Lung (tissue), 12 donors: Measurements from ENCODE around the gene BCL2L11. TPM values are rescaled to one million over a fixed set of nuclear protein-coding genes. Genes with fewer than 3 reads are reported as not detected.

ENCODE experiments used
- ATAC-seq: fragments of 200-7000 bp; cut with Tn5 transposase; one replicate; pipeline ENCODE4 v1.9.1; 2020; ENCODE audit warnings: moderate number of reproducible peaks; ENCODE audit not compliant: insufficient read depth, low FRiP score
- DNase-seq, 3 donors: peaks; one replicate each; pipeline ENCODE4 v3.0.0-alpha.2; 2013 to 2017
- H3K27ac ChIP-seq, 2 donors: one replicate each; pipeline ENCODE4 v1.5.1; 2013; ENCODE audit warnings: mild to moderate bottlenecking in 2 of 2, moderate library complexity in 2 of 2, control low read depth in 1 of 2, inconsistent platforms in 1 of 2, low read depth in 1 of 2, low read length in 1 of 2
- H3K27me3 ChIP-seq, 3 donors: one replicate each; pipeline ENCODE4 v1.5.1; 2013; ENCODE audit warnings: low read length in 2 of 3; ENCODE audit not compliant: control insufficient read depth in 3 of 3, insufficient read depth in 3 of 3
- H3K36me3 ChIP-seq, 4 donors: one replicate each; pipeline ENCODE4 v1.5.1; 2013; ENCODE audit warnings: low read length in 4 of 4, mild to moderate bottlenecking in 1 of 4, moderate library complexity in 1 of 4; ENCODE audit not compliant: control insufficient read depth in 4 of 4, insufficient read depth in 4 of 4
- H3K4me1 ChIP-seq, 5 donors: one replicate each; pipeline ENCODE4 v1.5.1; 2013; ENCODE audit warnings: low read length in 5 of 5, mild to moderate bottlenecking in 2 of 5, moderate library complexity in 1 of 5; ENCODE audit not compliant: control insufficient read depth in 5 of 5, insufficient read depth in 5 of 5
- H3K4me3 ChIP-seq: one replicate; pipeline ENCODE4 v1.5.1; 2013; ENCODE audit warnings: mild to moderate bottlenecking, control low read depth, moderate library complexity
- H3K9ac ChIP-seq, 2 donors: one replicate each; pipeline ENCODE4 v1.5.1; 2013; ENCODE audit warnings: low read length in 2 of 2, control low read depth in 1 of 2; ENCODE audit not compliant: insufficient read depth in 1 of 2
- H3K9me3 ChIP-seq, 4 donors: one replicate each; pipeline ENCODE4 v1.5.1; 2013; ENCODE audit warnings: low read length in 3 of 4, mild to moderate bottlenecking in 1 of 4, moderate library complexity in 1 of 4; ENCODE audit not compliant: control insufficient read depth in 4 of 4, insufficient read depth in 3 of 4
- CTCF ChIP-seq: IDR thresholded peaks from 2 replicates; pipeline ENCODE4 v1.5.1; 2012; ENCODE audit warnings: mild to moderate bottlenecking; ENCODE audit errors: control extremely low read depth, extremely low read depth
- WGBS, 2 donors: extraction: QIAGEN DNeasy Blood & Tissue Kit; methylation state at CpG; one replicate each; pipeline ENCODE4 v1.1.7; 2013; 5-methylcytosine and 5-hydroxymethylcytosine counted together
- polyA plus RNA-seq, 2 donors: library from polyadenylated mRNA; stranded (reverse); fragments of 200-250 nt; gene quantifications; one replicate each; pipeline ENCODE4 v1.2.1, GENCODE V29; 2013
- total RNA-seq, 2 donors: library from RNA; depleted of rRNA in 1 of 2; stranded (reverse); fragments of >200 nt in 1 of 2; gene quantifications; one replicate each; pipeline ENCODE4 v1.2.1, GENCODE V29; 2014 to 2021
- donor health status: control.
- donor health status: control.
- donor health status: Bipolar disorder and iron deficiency.
- donor health status: healthy.
- donor health status: DM: yes; HTN: yes; CAD: no.

BCL2L11 gene
- total and polyA plus RNA-seq, 4 donors = 3.8 to 24.2 (median 12.6) TPM

- Histone ChIP-seq H3K9ac (no peak overlapping the region), H3K27me3 (peaks cover 0 to 9% (median 5%) of the 10 kb centered on the region in 3 donors), H3K27ac (no peak overlapping the region), H3K4me3 (no peak overlapping the region), H3K36me3 (no peaks in the 10 kb centered on the region), H3K4me1 (no peaks in the 10 kb centered on the region), H3K9me3 (no peaks in the 10 kb centered on the region)
- ATAC-seq = no peak
- DNase-seq = no peak
- TF ChIP-seq CTCF = no peak
- 93 to 97% methylated on average over 4 of the region's 4 CpGs for WGBS, 2 donors
Observed at GRCh38 chr2:111111101-111111755, 9.5 kb upstream of the BCL2L11 start.

GRCh38 chr2:111113838-111114237, 6.9 kb upstream of the BCL2L11 start:
- ATAC-seq (no peak), DNase-seq (no peak)
- Histone ChIP-seq H3K4me3 (no peak overlapping the region), H3K27ac (no peak overlapping the region), H3K27me3 (peaks cover 0 to 30% (median 19%) of the 10 kb centered on the region in 3 donors), H3K9ac (no peak overlapping the region), H3K9me3 (no peaks in the 10 kb centered on the region), H3K4me1 (peaks cover 0 to 20% (median 3%) of the 10 kb centered on the region in 5 donors), H3K36me3 (no peaks in the 10 kb centered on the region)
- 85 to 92% methylated on average over 1 of the region's 1 CpG for WGBS, 2 donors
- no peak for TF ChIP-seq CTCF

- WGBS, 2 donors = 58 to 71% methylated on average over 7 of the region's 7 CpGs
- Histone ChIP-seq H3K4me1 (peaks cover 0 to 36% (median 3%) of the 10 kb centered on the region in 5 donors), H3K36me3 (no peaks in the 10 kb centered on the region), H3K9ac (no peak overlapping the region), H3K27me3 (peaks cover 0 to 39% (median 30%) of the 10 kb centered on the region in 3 donors), H3K4me3 (no peak overlapping the region), H3K27ac (no peak overlapping the region), H3K9me3 (no peaks in the 10 kb centered on the region)
- TF ChIP-seq CTCF = no peak
- no peak for DNase-seq
- ATAC-seq = no peak
Observed at GRCh38 chr2:111116011-111116746, 4.5 kb upstream of the BCL2L11 start.
